ENCODE results near the gene DHX30. TPM values are rescaled to one million over a fixed set of nuclear protein-coding genes. Genes with fewer than 3 reads are reported as not detected.

DHX30 gene
- polyA plus RNA-seq, 3 donors, result 70.6 to 83.7 (median 71.1) TPM

Other genes with a start within 250 kb of the DHX30 start
- 1 to 10 TPM in 1 of 3 donors, under 1 TPM in 2; 0.87 to 1.5 (median 0.95) TPM for gene CSPG5, start 224.3 kb upstream of the DHX30 start, polyA plus RNA-seq (ENCODE audit: insufficient read length in 3 of 3)
- gene SMARCC1, start 21.2 kb upstream of the DHX30 start, polyA plus RNA-seq (ENCODE audit: insufficient read length in 3 of 3), result 100 to 1,000 TPM; 123 to 125 (median 124) TPM
- gene MAP4, start 213.3 kb downstream of the DHX30 start, polyA plus RNA-seq (ENCODE audit: insufficient read length in 3 of 3), result 100 to 1,000 TPM; 174 to 176 (median 175) TPM